Adrenal gland (tissue), 12 donors: ENCODE results near the gene BRSK2. TPM values are rescaled to one million over a fixed set of nuclear protein-coding genes. Genes with fewer than 3 reads are reported as not detected.

Experiments
- DNase-seq, 7 donors: peaks; one replicate each; pipeline ENCODE4 v3.0.0-alpha.2; 2019 to 2020
- H3K27ac ChIP-seq, 5 donors: fragments of 200-600 bp; sonication (generic) in 4 of 5; 1 replicate in 3 of 5; 2 replicates in 2 of 5; pipeline versions ENCODE4 v1.5.1 to v1.8.0; 2016 to 2020; ENCODE audit warnings: mild to moderate bottlenecking in 1 of 5
- H3K27me3 ChIP-seq: fragments of 200-600 bp; 2 replicates; pipeline ENCODE4 v1.8.0; 2021
- H3K36me3 ChIP-seq, 2 donors: fragments of 200-600 bp; replicated peaks in 1 of 2; 1 replicate in 1 of 2; 2 replicates in 1 of 2; pipeline versions ENCODE4 v1.5.1 to v1.8.0; 2018 to 2022
- H3K4me1 ChIP-seq, 2 donors: fragments of 200-600 bp; replicated peaks in 1 of 2; 1 replicate in 1 of 2; 2 replicates in 1 of 2; pipeline versions ENCODE4 v1.5.1 to v1.8.0; 2018 to 2021
- H3K4me3 ChIP-seq, 4 donors: fragments of 200-600 bp; sonication (generic) in 3 of 4; one replicate each; pipeline ENCODE4 v1.5.1; 2016 to 2018
- H3K9me3 ChIP-seq, 3 donors: fragments of 200-600 bp; sonication (generic) in 1 of 3; replicated peaks in 1 of 3; 1 replicate in 2 of 3; 2 replicates in 1 of 3; pipeline versions ENCODE4 v1.5.1 to v1.8.0; 2016 to 2021
- POLR2A ChIP-seq, 2 donors: fragments of 450-650 bp; IDR thresholded peaks; one replicate each; pipeline ENCODE4 v1.6.1; 2017; ENCODE audit warnings: antibody characterized with exemption in 2 of 2, mild to moderate bottlenecking in 2 of 2, moderate library complexity in 1 of 2
- WGBS, 4 donors: extraction: QIAGEN DNeasy Blood & Tissue Kit in 2 of 4; methylation state at CpG; one replicate each; pipeline versions ENCODE4 v1.1.5 to v1.1.7; 2013 to 2017; 5-methylcytosine and 5-hydroxymethylcytosine counted together
- intact Hi-C, 2 donors: fragments of 100-400 bp; cut with DNase I; formaldehyde crosslinking; loops; one replicate each; pipeline versions ENCODE4 v1.14.1 to v1.15.0; 2022 to 2023
- polyA plus RNA-seq, 3 donors: library from polyadenylated mRNA; stranded (reverse); fragments of 200-250 nt in 2 of 3; fragments of 350-450 nt in 1 of 3; fragmentation: Illumina TruSeq in 1 of 3; extraction: RNeasy Lipid Tissue Mini Kit (QIAGEN cat#74804) in 1 of 3; gene quantifications; one replicate each; pipeline ENCODE4 v1.2.3, GENCODE V29; 2013 to 2014
- total RNA-seq, 9 donors: library from RNA; depleted of rRNA in 4 of 9; stranded (reverse); fragments of >200 nt in 4 of 9; fragments of 120-200 nt in 1 of 9; fragmentation: NEBNext Ultra II Directional in 1 of 9; extraction: Animal tissue kit (Norgen Biotek cat#: 25700) in 1 of 9; gene quantifications; one replicate each; pipeline versions ENCODE4 v1.1.0 to v1.2.4, GENCODE V29; 2013 to 2023
- TF ChIP-seq, protein P1 (sequence below), 6 experiments: fragments of 450-650 bp in 4 of 6; fragments of 200-600 bp in 2 of 6; sonication (generic) in 1 of 6; IDR thresholded peaks; 1 replicate in 5 of 6; 2 replicates in 1 of 6; pipeline versions ENCODE4 v1.5.1 to v1.8.0; 2016 to 2021; ENCODE audit warnings: antibody characterized with exemption in 6 of 6, mild to moderate bottlenecking in 2 of 6, moderate library complexity in 1 of 6
- donor health status: healthy with polysubstance abuse.
- donor health status: Bipolar disorder and iron deficiency.
- donor health status: DM: yes; HTN: yes; CAD: no.
- donor health status: DM: no; HTN: no; CAD: no.
- donor health status: DM: no; HTN: no; CAD: no.
- donor health status: DM: yes; HTN: yes; CAD: no.

Gene BRSK2
- total and polyA plus RNA-seq, 12 donors: 0.18 to 24.5 (median 1.4) TPM; not detected in 1

DNA sequence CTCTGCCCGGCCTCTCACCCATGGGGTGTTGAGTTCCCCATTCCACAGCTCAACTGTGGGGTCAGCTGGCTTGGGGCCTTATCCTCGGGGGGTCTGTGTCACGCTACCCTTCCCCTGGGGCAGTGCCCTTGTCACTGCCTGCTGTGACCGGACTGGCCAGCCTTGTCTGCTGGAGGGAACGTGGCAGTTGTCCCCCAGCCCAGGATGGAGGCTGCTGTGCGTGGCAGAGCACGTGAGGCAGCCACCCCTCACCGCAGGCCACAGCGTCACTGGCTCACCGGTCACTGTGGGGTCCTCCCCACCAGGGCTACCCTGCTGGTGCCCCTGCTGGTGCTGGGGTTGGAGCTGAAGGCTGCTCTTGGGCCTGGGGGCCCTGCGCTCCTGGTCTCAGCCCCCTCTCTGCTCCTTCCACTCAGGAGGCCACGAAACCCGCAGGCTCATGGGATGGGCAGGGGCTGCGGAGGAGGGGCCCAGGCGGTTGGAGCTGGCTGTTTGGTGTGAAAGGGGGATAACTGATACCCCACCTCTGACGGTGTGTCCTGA is 13.4 kb downstream of the BRSK2 start:
- Histone ChIP-seq H3K27ac (no peak overlapping the region), H3K36me3 (no peaks in the 10 kb centered on the region), H3K4me1 (no peaks in the 10 kb centered on the region), H3K27me3 (no peaks in the 10 kb centered on the region), H3K9me3 (no peaks in the 10 kb centered on the region), H3K4me3 (no peak overlapping the region)
- TF ChIP-seq, protein P1, sequence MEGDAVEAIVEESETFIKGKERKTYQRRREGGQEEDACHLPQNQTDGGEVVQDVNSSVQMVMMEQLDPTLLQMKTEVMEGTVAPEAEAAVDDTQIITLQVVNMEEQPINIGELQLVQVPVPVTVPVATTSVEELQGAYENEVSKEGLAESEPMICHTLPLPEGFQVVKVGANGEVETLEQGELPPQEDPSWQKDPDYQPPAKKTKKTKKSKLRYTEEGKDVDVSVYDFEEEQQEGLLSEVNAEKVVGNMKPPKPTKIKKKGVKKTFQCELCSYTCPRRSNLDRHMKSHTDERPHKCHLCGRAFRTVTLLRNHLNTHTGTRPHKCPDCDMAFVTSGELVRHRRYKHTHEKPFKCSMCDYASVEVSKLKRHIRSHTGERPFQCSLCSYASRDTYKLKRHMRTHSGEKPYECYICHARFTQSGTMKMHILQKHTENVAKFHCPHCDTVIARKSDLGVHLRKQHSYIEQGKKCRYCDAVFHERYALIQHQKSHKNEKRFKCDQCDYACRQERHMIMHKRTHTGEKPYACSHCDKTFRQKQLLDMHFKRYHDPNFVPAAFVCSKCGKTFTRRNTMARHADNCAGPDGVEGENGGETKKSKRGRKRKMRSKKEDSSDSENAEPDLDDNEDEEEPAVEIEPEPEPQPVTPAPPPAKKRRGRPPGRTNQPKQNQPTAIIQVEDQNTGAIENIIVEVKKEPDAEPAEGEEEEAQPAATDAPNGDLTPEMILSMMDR (IDR thresholded peaks at IDR 0.05): no peak
- TF ChIP-seq POLR2A (IDR thresholded peaks at IDR 0.05): no peak
- 80 to 96% (median 90%) methylated on average over 1 to 16 of the region's 16 CpGs for WGBS, 4 donors
- DNase-seq: no peak
- intact Hi-C loops: loop anchor here in 1 of 2 donors (10.0 kb wide), 1 partner anchor 122 kb away; no protein-coding TSS in a partner anchor

DNA sequence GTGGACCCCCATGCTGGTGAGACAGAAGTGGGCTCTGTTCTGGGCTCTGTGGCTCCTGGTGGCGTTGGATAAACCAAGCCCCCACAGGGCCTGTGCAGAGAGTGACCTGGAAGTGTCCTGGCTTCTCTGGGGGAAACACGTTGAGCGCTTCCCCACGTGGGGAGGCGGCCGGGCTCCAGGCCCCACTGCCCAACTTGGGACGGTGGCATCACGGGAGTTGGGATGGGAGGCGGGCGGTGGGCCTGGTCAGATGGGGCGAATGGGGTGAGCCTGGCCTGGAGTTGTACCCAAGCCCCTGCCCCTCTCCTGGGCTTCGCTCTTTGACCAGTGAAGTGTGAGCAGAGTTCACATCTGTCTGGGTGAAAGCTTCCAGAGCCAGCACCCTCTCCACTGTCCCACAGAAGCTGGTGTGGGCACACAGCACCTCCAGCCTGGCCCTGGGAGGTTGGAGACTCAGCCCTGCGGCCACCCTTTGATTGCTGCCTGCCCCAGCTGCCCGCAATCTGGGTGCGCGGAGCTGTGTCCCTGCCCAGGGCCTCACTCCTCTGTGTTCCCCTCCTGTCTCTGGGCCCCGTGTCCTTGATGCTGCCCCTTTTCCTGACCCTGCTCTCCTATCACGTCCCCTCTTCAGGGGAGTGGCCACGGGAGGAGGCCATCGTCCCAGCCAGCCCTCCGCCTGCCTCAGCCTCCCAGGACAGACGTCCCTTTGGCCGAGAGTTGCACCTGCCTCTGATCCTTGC is 14.2 kb downstream of the BRSK2 start:
- intact Hi-C loops: loop anchor here in 1 of 2 donors (10.0 kb wide), 1 partner anchor 121 kb away; no protein-coding TSS in a partner anchor
- no peaks in the 10 kb centered on the region for H3K9me3 ChIP-seq
- no peaks in the 10 kb centered on the region for H3K36me3 ChIP-seq
- no peaks in the 10 kb centered on the region for H3K27me3 ChIP-seq
- H3K27ac ChIP-seq: no peak overlapping the region
- no peaks in the 10 kb centered on the region for H3K4me1 ChIP-seq
- no peak for TF ChIP-seq POLR2A (IDR thresholded peaks at IDR 0.05)
- TF ChIP-seq, protein P1 (IDR thresholded peaks at IDR 0.05): no peak
- H3K4me3 ChIP-seq: no peak overlapping the region
- WGBS, 4 donors: 73 to 83% (median 75%) methylated on average over 19 to 23 of the region's 23 CpGs
- no peak for DNase-seq

DNA sequence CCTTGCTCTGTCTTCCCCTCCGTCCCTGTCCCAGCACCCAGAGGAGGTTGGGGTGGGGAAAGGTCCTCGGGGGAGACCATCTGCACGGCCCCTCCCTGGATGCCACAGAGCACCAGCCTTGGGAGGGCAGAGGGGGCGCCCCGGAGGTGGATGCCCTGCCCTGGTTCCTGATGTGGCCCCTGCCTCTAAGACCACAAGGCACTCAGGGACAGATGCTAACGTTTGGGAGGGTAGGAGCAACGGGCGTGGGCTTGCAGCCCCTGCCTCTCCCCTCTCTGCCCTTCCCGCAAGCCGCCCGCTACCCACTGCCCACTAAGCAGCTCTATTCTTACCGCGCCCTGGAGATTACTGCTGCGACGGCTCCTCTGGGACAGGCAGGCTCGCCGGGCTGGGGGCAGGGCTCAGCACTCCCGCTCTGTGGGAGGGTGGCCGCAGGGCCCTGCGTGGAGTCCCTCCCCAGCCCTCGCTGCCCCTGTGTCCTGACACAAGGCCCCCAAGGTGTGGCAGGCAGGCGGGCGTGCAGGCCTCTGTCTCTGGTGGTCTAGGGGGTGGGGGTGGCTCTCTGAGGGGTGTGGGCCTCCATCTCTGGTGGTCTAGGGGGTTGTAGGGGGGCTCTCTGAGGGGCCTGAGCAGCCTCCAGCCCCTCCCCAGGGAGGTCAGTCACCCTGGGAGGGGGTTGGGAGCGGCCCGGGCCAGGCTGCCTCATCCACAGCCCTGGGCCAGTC is 14.9 kb downstream of the BRSK2 start:
- H3K4me3 ChIP-seq: no peak overlapping the region
- H3K27ac ChIP-seq: no peak overlapping the region
- 60 to 74% (median 67%) methylated on average over 10 to 25 of the region's 25 CpGs for WGBS, 4 donors
- no peaks in the 10 kb centered on the region for H3K4me1 ChIP-seq
- TF ChIP-seq POLR2A (IDR thresholded peaks at IDR 0.05): no peak
- TF ChIP-seq, protein P1 (IDR thresholded peaks at IDR 0.05): no peak
- H3K27me3 ChIP-seq: no peaks in the 10 kb centered on the region
- H3K36me3 ChIP-seq: no peaks in the 10 kb centered on the region
- no peaks in the 10 kb centered on the region for H3K9me3 ChIP-seq
- no peak for DNase-seq
- intact Hi-C loops: loop anchor here in 1 of 2 donors (10.0 kb wide), 1 partner anchor 120 kb away; no protein-coding TSS in a partner anchor
